ENCODE results near the gene CCDC149.

Gene CCDC149

GRCh38 chr4:24845132-24845531 is 67.7 kb downstream of the CCDC149 start:
- H3K4me3 ChIP-seq (ENCODE audit: extremely low read depth, insufficient read depth, low read length, poor library complexity, severe bottlenecking): no peak overlapping the region
- H3K36me3 ChIP-seq (ENCODE audit: control insufficient read depth, insufficient read depth, low read length): no peaks in the 10 kb centered on the region
- peaks cover 5% of the 10 kb centered on the region for H3K4me1 ChIP-seq (ENCODE audit: control insufficient read depth, insufficient read depth, low read length, poor library complexity, severe bottlenecking)
- 85 to 94% methylated on average over 6 of the region's 8 CpGs for WGBS, 2 experiments (ENCODE audit: insufficient coverage in 2 of 2)
- no peaks in the 10 kb centered on the region for H3K9me3 ChIP-seq (ENCODE audit: control insufficient read depth, low read length)
- no peak overlapping the region for H3K27ac ChIP-seq (ENCODE audit: low read depth, low read length, severe bottlenecking)

- WGBS, 2 experiments (ENCODE audit: insufficient coverage in 2 of 2): 71% methylated on average over 3 of the region's 3 CpGs
- Histone ChIP-seq H3K36me3 (ENCODE audit: control insufficient read depth, insufficient read depth, low read length) (no peaks in the 10 kb centered on the region), H3K27ac (ENCODE audit: low read depth, low read length, severe bottlenecking) (no peak overlapping the region), H3K4me3 (ENCODE audit: extremely low read depth, insufficient read depth, low read length, poor library complexity, severe bottlenecking) (no peak overlapping the region), H3K9me3 (ENCODE audit: control insufficient read depth, low read length) (no peaks in the 10 kb centered on the region), H3K4me1 (ENCODE audit: control insufficient read depth, insufficient read depth, low read length, poor library complexity, severe bottlenecking) (no peaks in the 10 kb centered on the region)
These were observed 69.7 kb downstream of the CCDC149 start for GRCh38 chr4:24843096-24843495.

GRCh38 chr4:24842356-24842755 is 70.5 kb downstream of the CCDC149 start:
- Histone ChIP-seq H3K4me1 (ENCODE audit: control insufficient read depth, insufficient read depth, low read length, poor library complexity, severe bottlenecking) (no peaks in the 10 kb centered on the region), H3K4me3 (ENCODE audit: extremely low read depth, insufficient read depth, low read length, poor library complexity, severe bottlenecking) (no peak overlapping the region), H3K27ac (ENCODE audit: low read depth, low read length, severe bottlenecking) (no peak overlapping the region), H3K9me3 (ENCODE audit: control insufficient read depth, low read length) (no peaks in the 10 kb centered on the region), H3K36me3 (ENCODE audit: control insufficient read depth, insufficient read depth, low read length) (no peaks in the 10 kb centered on the region)
- WGBS, 2 experiments (ENCODE audit: insufficient coverage in 2 of 2): 83 to 91% methylated on average over 5 to 7 of the region's 9 CpGs

- H3K27ac ChIP-seq (ENCODE audit: low read depth, low read length, severe bottlenecking): no peak overlapping the region
These were observed 71.9 kb downstream of the CCDC149 start for GRCh38 chr4:24840826-24841543.

GRCh38 chr4:24840362-24840761 is 72.5 kb downstream of the CCDC149 start:
- no peaks in the 10 kb centered on the region for H3K9me3 ChIP-seq (ENCODE audit: control insufficient read depth, low read length)
- WGBS, 2 experiments (ENCODE audit: insufficient coverage in 2 of 2): 96 to 97% methylated on average over 5 of the region's 5 CpGs
- no peak overlapping the region for H3K27ac ChIP-seq (ENCODE audit: low read depth, low read length, severe bottlenecking)
- no peak overlapping the region for H3K4me3 ChIP-seq (ENCODE audit: extremely low read depth, insufficient read depth, low read length, poor library complexity, severe bottlenecking)
- no peaks in the 10 kb centered on the region for H3K4me1 ChIP-seq (ENCODE audit: control insufficient read depth, insufficient read depth, low read length, poor library complexity, severe bottlenecking)
- no peaks in the 10 kb centered on the region for H3K36me3 ChIP-seq (ENCODE audit: control insufficient read depth, insufficient read depth, low read length)

More at GRCh38 chr4:24840826-24841543, 71.9 kb downstream of the CCDC149 start:
- H3K4me3 ChIP-seq (ENCODE audit: extremely low read depth, insufficient read depth, low read length, poor library complexity, severe bottlenecking): no peak overlapping the region
- no peaks in the 10 kb centered on the region for H3K9me3 ChIP-seq (ENCODE audit: control insufficient read depth, low read length)
- WGBS, 2 experiments (ENCODE audit: insufficient coverage in 2 of 2): 83 to 86% methylated on average over 3 of the region's 3 CpGs
- no peaks in the 10 kb centered on the region for H3K36me3 ChIP-seq (ENCODE audit: control insufficient read depth, insufficient read depth, low read length)
- H3K4me1 ChIP-seq (ENCODE audit: control insufficient read depth, insufficient read depth, low read length, poor library complexity, severe bottlenecking): no peaks in the 10 kb centered on the region

- Histone ChIP-seq H3K36me3 (ENCODE audit: control insufficient read depth, insufficient read depth, low read length) (no peaks in the 10 kb centered on the region), H3K4me3 (ENCODE audit: extremely low read depth, insufficient read depth, low read length, poor library complexity, severe bottlenecking) (no peak overlapping the region), H3K27ac (ENCODE audit: low read depth, low read length, severe bottlenecking) (no peak overlapping the region), H3K4me1 (ENCODE audit: control insufficient read depth, insufficient read depth, low read length, poor library complexity, severe bottlenecking) (no peaks in the 10 kb centered on the region), H3K9me3 (ENCODE audit: control insufficient read depth, low read length) (no peaks in the 10 kb centered on the region)
- 84 to 89% methylated on average over 5 of the region's 5 CpGs for WGBS, 2 experiments (ENCODE audit: insufficient coverage in 2 of 2)
These were observed 75.1 kb downstream of the CCDC149 start for GRCh38 chr4:24837781-24838180.

- H3K4me3 ChIP-seq (ENCODE audit: extremely low read depth, insufficient read depth, low read length, poor library complexity, severe bottlenecking): no peak overlapping the region
- no peak overlapping the region for H3K27ac ChIP-seq (ENCODE audit: low read depth, low read length, severe bottlenecking)
- no peaks in the 10 kb centered on the region for H3K4me1 ChIP-seq (ENCODE audit: control insufficient read depth, insufficient read depth, low read length, poor library complexity, severe bottlenecking)
- no peaks in the 10 kb centered on the region for H3K9me3 ChIP-seq (ENCODE audit: control insufficient read depth, low read length)
- H3K36me3 ChIP-seq (ENCODE audit: control insufficient read depth, insufficient read depth, low read length): no peaks in the 10 kb centered on the region
- 93 to 98% methylated on average over 4 to 6 of the region's 7 CpGs for WGBS, 2 experiments (ENCODE audit: insufficient coverage in 2 of 2)
These were observed 75.5 kb downstream of the CCDC149 start for GRCh38 chr4:24837336-24837735.

GRCh38 chr4:24836661-24837242 is 76.1 kb downstream of the CCDC149 start:
- Histone ChIP-seq H3K27ac (ENCODE audit: low read depth, low read length, severe bottlenecking) (no peak overlapping the region), H3K4me3 (ENCODE audit: extremely low read depth, insufficient read depth, low read length, poor library complexity, severe bottlenecking) (no peak overlapping the region), H3K9me3 (ENCODE audit: control insufficient read depth, low read length) (no peaks in the 10 kb centered on the region), H3K4me1 (ENCODE audit: control insufficient read depth, insufficient read depth, low read length, poor library complexity, severe bottlenecking) (no peaks in the 10 kb centered on the region), H3K36me3 (ENCODE audit: control insufficient read depth, insufficient read depth, low read length) (no peaks in the 10 kb centered on the region)
- 95 to 100% methylated on average over 2 of the region's 6 CpGs for WGBS, 2 experiments (ENCODE audit: insufficient coverage in 2 of 2)

- H3K4me3 ChIP-seq (ENCODE audit: extremely low read depth, insufficient read depth, low read length, poor library complexity, severe bottlenecking): no peak overlapping the region
- H3K9me3 ChIP-seq (ENCODE audit: control insufficient read depth, low read length): no peaks in the 10 kb centered on the region
- no peaks in the 10 kb centered on the region for H3K4me1 ChIP-seq (ENCODE audit: control insufficient read depth, insufficient read depth, low read length, poor library complexity, severe bottlenecking)
- WGBS, 2 experiments (ENCODE audit: insufficient coverage in 2 of 2): 89 to 95% methylated on average over 2 to 3 of the region's 4 CpGs
- no peak overlapping the region for H3K27ac ChIP-seq (ENCODE audit: low read depth, low read length, severe bottlenecking)
- H3K36me3 ChIP-seq (ENCODE audit: control insufficient read depth, insufficient read depth, low read length): peaks cover 2% of the 10 kb centered on the region
These were observed 77.1 kb downstream of the CCDC149 start for GRCh38 chr4:24835696-24836095.

- 83% methylated on average over 1 of the region's 3 CpGs; no CpG with 5 or more reads in 1 of the 2 experiments for WGBS, 2 experiments (ENCODE audit: insufficient coverage in 2 of 2)
- Histone ChIP-seq H3K27ac (ENCODE audit: low read depth, low read length, severe bottlenecking) (no peak overlapping the region), H3K36me3 (ENCODE audit: control insufficient read depth, insufficient read depth, low read length) (peaks cover 6% of the 10 kb centered on the region), H3K4me3 (ENCODE audit: extremely low read depth, insufficient read depth, low read length, poor library complexity, severe bottlenecking) (no peak overlapping the region), H3K4me1 (ENCODE audit: control insufficient read depth, insufficient read depth, low read length, poor library complexity, severe bottlenecking) (peaks cover 4% of the 10 kb centered on the region), H3K9me3 (ENCODE audit: control insufficient read depth, low read length) (no peaks in the 10 kb centered on the region)
These were observed 81.2 kb downstream of the CCDC149 start for GRCh38 chr4:24831637-24832036.

GRCh38 chr4:24824720-24825119 is 88.1 kb downstream of the CCDC149 start:
- H3K27ac ChIP-seq (ENCODE audit: low read depth, low read length, severe bottlenecking): no peak overlapping the region
- no peaks in the 10 kb centered on the region for H3K36me3 ChIP-seq (ENCODE audit: control insufficient read depth, insufficient read depth, low read length)
- no peak overlapping the region for H3K4me3 ChIP-seq (ENCODE audit: extremely low read depth, insufficient read depth, low read length, poor library complexity, severe bottlenecking)
- WGBS, 2 experiments (ENCODE audit: insufficient coverage in 2 of 2): 90% methylated on average over 6 of the region's 7 CpGs; no CpG with 5 or more reads in 1 of the 2 experiments
- H3K4me1 ChIP-seq (ENCODE audit: control insufficient read depth, insufficient read depth, low read length, poor library complexity, severe bottlenecking): peaks cover 4% of the 10 kb centered on the region
- H3K9me3 ChIP-seq (ENCODE audit: control insufficient read depth, low read length): no peaks in the 10 kb centered on the region

All from mesodermal cell (in vitro differentiated cells).